Spinal cord (tissue), 10 donors: ENCODE measurements around the gene ENAH. TPM values are rescaled to one million over a fixed set of nuclear protein-coding genes. Genes with fewer than 3 reads are reported as not detected.

ENCODE experiments used
- DNase-seq, 6 donors: peaks; one replicate each; pipeline versions ENCODE4 v3.0.0 to v3.0.0-alpha.2; 2013 to 2015; ENCODE audit warnings: low spot score in 6 of 6, low read depth in 4 of 6
- H3K27ac ChIP-seq: one replicate; pipeline ENCODE4 v1.5.1; 2013; ENCODE audit warnings: low read depth, low read length, control low read depth
- H3K27me3 ChIP-seq: one replicate; pipeline ENCODE4 v1.6.1; 2013; ENCODE audit warnings: low read length; ENCODE audit not compliant: control insufficient read depth, insufficient read depth
- H3K36me3 ChIP-seq: one replicate; pipeline ENCODE4 v1.6.1; 2013; ENCODE audit warnings: low read length; ENCODE audit not compliant: control insufficient read depth, insufficient read depth
- H3K4me1 ChIP-seq: one replicate; pipeline ENCODE4 v1.6.1; 2013; ENCODE audit warnings: low read length; ENCODE audit not compliant: control insufficient read depth, insufficient read depth
- H3K4me3 ChIP-seq: one replicate; pipeline ENCODE4 v1.5.1; 2013; ENCODE audit warnings: low read depth, low read length, control low read depth
- H3K9me3 ChIP-seq: one replicate; pipeline ENCODE4 v1.6.1; 2013; ENCODE audit warnings: low read length; ENCODE audit not compliant: control insufficient read depth, insufficient read depth
- WGBS: methylation state at CpG from one replicate; pipeline ENCODE4 v1.1.5; 2013; ENCODE audit warnings: missing lambda C conversion rate; ENCODE audit not compliant: insufficient coverage; 5-methylcytosine and 5-hydroxymethylcytosine counted together
- polyA plus RNA-seq, 2 donors: library from polyadenylated mRNA; unstranded; fragments of 120-200 nt; gene quantifications; one replicate each; pipeline ENCODE4 v1.2.1, GENCODE V29; 2013; ENCODE audit not compliant: insufficient read length in 2 of 2
- total RNA-seq, 2 donors: library from RNA; depleted of rRNA in 1 of 2; stranded (reverse); fragments of 120-200 nt in 1 of 2; fragments of >200 nt in 1 of 2; gene quantifications; one replicate each; pipeline versions ENCODE4 v1.2.3 to v1.2.4, GENCODE V29; 2013 to 2014
- donor health status: healthy.

Gene ENAH
- total and polyA plus RNA-seq, 4 donors: 78.8 to 129 (median 88.9) TPM

DNA sequence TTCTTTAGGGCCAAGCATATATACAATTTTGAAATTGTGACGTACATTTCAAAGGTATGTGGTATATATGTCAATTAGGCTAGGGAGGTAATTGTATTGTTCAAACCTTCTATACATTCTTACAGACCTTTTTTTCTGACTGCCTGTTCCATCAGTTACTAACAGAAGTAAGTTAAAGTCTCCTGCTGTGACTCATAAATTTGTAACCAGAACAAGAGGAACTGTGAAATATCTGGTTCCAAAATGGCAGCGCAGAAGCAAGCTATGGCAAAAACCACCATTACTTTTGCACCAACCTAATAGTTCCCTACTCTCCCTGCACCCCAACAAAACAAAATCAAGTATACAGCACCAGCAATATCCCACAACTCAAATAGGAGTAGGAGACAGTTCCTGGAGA lies 93.6 kb downstream of the ENAH start:
- no peaks in the 10 kb centered on the region for H3K27me3 ChIP-seq
- no peak overlapping the region for H3K4me3 ChIP-seq
- H3K27ac ChIP-seq: no peak overlapping the region
- H3K4me1 ChIP-seq: no peaks in the 10 kb centered on the region
- WGBS: no CpG with 5 or more reads among the region's 2 CpGs
- H3K9me3 ChIP-seq: peaks cover 3% of the 10 kb centered on the region
- DNase-seq: no peak
- peaks cover 9% of the 10 kb centered on the region for H3K36me3 ChIP-seq

DNA sequence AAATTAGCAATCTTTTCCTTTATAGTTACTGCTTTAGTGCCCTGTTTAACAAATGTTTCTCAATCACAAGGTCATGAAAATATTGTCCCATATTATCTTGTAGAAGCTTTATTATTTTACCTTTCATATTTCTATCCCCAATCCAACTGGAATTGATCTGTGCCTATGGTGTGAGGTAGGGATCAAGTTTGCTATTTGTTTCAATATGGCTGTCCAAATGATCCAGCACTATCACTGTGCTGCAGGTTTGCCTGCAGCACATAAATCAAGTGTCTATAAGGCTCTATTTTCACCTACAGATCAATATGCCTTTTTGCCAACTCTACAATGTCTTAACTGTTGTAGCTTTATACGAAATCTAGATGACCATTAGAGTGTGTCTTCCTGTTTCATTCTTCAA lies 96.2 kb downstream of the ENAH start:
- Histone ChIP-seq H3K27ac (no peak overlapping the region), H3K27me3 (no peaks in the 10 kb centered on the region), H3K36me3 (peaks cover 3% of the 10 kb centered on the region), H3K4me1 (no peaks in the 10 kb centered on the region), H3K9me3 (peaks cover 3% of the 10 kb centered on the region), H3K4me3 (no peak overlapping the region)
- no CpG with 5 or more reads among the region's 1 CpG for WGBS
- no peak for DNase-seq

GRCh38 chr1:225555821-225556220 lies 97.1 kb downstream of the ENAH start:
- Histone ChIP-seq H3K27me3 (no peaks in the 10 kb centered on the region), H3K36me3 (no peaks in the 10 kb centered on the region), H3K27ac (no peak overlapping the region), H3K4me1 (no peaks in the 10 kb centered on the region), H3K9me3 (peaks cover 3% of the 10 kb centered on the region), H3K4me3 (no peak overlapping the region)
- no CpG with 5 or more reads among the region's 4 CpGs for WGBS
- no peak for DNase-seq

DNA sequence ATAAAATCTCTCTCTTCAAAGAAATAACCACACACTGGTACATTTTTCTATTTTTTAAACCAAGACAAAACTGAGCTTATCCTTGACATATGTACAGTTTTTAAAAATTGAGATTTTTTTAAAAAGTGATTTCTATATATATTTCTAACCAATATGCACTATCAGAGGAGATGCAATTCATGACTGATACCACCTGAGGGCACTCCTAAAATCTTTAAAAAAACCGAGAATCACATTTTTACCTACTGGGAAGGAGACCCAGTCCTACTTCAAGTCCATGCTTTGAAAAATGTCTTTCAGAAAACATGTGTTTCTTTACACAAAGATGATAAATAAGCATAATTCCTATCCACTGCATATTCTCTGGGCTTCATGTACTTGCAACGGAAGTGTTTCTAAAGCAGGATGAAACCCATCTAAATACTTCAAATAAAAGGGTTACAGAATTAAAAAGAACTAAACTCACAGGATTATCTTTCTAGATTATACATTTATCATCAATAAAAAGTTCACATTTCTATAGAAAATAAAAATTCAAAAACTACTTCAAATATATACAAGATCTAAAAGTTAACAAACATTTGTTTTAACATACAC lies 98.6 kb downstream of the ENAH start:
- no CpG with 5 or more reads among the region's 2 CpGs for WGBS
- Histone ChIP-seq H3K4me1 (no peaks in the 10 kb centered on the region), H3K27me3 (no peaks in the 10 kb centered on the region), H3K36me3 (no peaks in the 10 kb centered on the region), H3K27ac (no peak overlapping the region), H3K4me3 (no peak overlapping the region), H3K9me3 (peaks cover 3% of the 10 kb centered on the region)
- peak in 3 of 6 donors; percentile 21 to 78 (median 58) for DNase-seq

GRCh38 chr1:225549821-225550220 lies 103.1 kb downstream of the ENAH start:
- WGBS: 86% methylated on average over 2 of the region's 2 CpGs
- Histone ChIP-seq H3K27ac (no peak overlapping the region), H3K4me3 (no peak overlapping the region), H3K27me3 (no peaks in the 10 kb centered on the region), H3K36me3 (no peaks in the 10 kb centered on the region), H3K4me1 (no peaks in the 10 kb centered on the region), H3K9me3 (no peaks in the 10 kb centered on the region)
- DNase-seq: no peak

GRCh38 chr1:225548140-225548857 lies 104.6 kb downstream of the ENAH start:
- Histone ChIP-seq H3K4me1 (no peaks in the 10 kb centered on the region), H3K27ac (no peak overlapping the region), H3K27me3 (no peaks in the 10 kb centered on the region), H3K9me3 (no peaks in the 10 kb centered on the region), H3K4me3 (no peak overlapping the region), H3K36me3 (no peaks in the 10 kb centered on the region)
- WGBS: 75% methylated on average over 2 of the region's 4 CpGs
- no peak for DNase-seq

DNA sequence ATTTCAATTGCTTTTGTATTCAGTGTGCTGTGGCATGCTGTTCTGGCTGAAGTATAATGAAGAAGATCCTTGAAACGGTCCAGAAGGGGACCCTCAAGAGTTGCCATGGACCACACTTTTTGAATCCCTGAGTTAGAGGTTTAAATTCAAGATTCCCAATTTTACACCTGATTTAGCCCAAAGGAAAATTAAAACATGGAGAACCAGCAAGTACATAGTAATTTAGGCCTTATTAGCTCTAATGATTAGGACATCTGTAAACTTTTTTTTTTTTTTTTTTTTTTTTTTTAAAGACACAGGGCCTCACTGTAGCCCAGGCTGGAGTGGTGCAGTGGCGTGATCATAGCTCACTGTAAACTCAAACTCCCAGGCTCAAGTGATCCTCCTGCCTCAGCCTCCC lies 107.3 kb downstream of the ENAH start:
- H3K27me3 ChIP-seq: no peaks in the 10 kb centered on the region
- no peaks in the 10 kb centered on the region for H3K9me3 ChIP-seq
- DNase-seq: no peak
- no peaks in the 10 kb centered on the region for H3K36me3 ChIP-seq
- WGBS: no CpG with 5 or more reads among the region's 2 CpGs
- no peaks in the 10 kb centered on the region for H3K4me1 ChIP-seq
- no peak overlapping the region for H3K4me3 ChIP-seq
- no peak overlapping the region for H3K27ac ChIP-seq

- no peak overlapping the region for H3K27ac ChIP-seq
- H3K9me3 ChIP-seq: no peaks in the 10 kb centered on the region
- no peak overlapping the region for H3K4me3 ChIP-seq
- no peaks in the 10 kb centered on the region for H3K27me3 ChIP-seq
- no peaks in the 10 kb centered on the region for H3K36me3 ChIP-seq
- DNase-seq: no peak
- WGBS: no CpG with 5 or more reads among the region's 1 CpG
- H3K4me1 ChIP-seq: no peaks in the 10 kb centered on the region
Observed at GRCh38 chr1:225544924-225545323, 108.0 kb downstream of the ENAH start.

DNA sequence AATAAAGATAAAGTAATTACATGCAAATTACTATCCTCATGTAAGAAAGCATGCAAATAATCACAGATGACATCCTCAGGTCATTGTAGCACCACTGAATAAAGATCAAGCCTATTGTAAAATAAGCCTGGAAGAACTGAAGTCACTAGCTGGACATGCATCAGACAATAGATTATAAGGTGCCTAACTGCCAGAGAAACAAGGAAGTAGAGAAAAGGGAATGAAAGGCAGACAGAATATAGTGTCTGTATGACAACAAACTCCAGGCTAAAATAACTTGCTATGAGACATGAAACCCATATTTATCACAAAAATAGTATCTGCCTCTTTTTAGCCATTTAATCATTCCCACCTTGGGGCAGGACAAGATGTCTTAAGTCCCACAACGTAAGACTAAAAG lies 108.7 kb downstream of the ENAH start:
- H3K36me3 ChIP-seq: no peaks in the 10 kb centered on the region
- H3K4me1 ChIP-seq: no peaks in the 10 kb centered on the region
- no peak overlapping the region for H3K27ac ChIP-seq
- H3K9me3 ChIP-seq: no peaks in the 10 kb centered on the region
- no CpG with 5 or more reads among the region's 1 CpG for WGBS
- H3K4me3 ChIP-seq: no peak overlapping the region
- DNase-seq: no peak
- H3K27me3 ChIP-seq: no peaks in the 10 kb centered on the region

GRCh38 chr1:225543350-225543749 lies 109.6 kb downstream of the ENAH start:
- no peak overlapping the region for H3K27ac ChIP-seq

More at GRCh38 chr1:225543350-225543749, 109.6 kb downstream of the ENAH start:
- H3K4me1 ChIP-seq: no peaks in the 10 kb centered on the region
- H3K4me3 ChIP-seq: no peak overlapping the region
- no peaks in the 10 kb centered on the region for H3K9me3 ChIP-seq
- H3K27me3 ChIP-seq: no peaks in the 10 kb centered on the region
- H3K36me3 ChIP-seq: no peaks in the 10 kb centered on the region
- DNase-seq: no peak
